Activated CD4-positive, alpha-beta T cell treated with anti-CD3 and anti-CD28 coated beads, Interleukin-2, Interleukin-6, amounts not matched to agents 100 ng/mL and 50 ng/mL, durations not matched to agents 16 hours and 8 hours (primary cell): Measurements from ENCODE around the gene TTN.

Experiments used
- DNase-seq: peaks from one replicate; pipeline ENCODE4 v3.0.0-alpha.2; 2020

TTN gene

GRCh38 chr2:178807227-178808008 lies at the start of gene TTN:
TSS of gene TTN (minus strand) at chr2:178807423. CDS start at chr2:178804642, 2,781 bp downstream.
- DNase-seq: no peak

- no peak for DNase-seq
These were observed 47.9 kb upstream of the TTN start for GRCh38 chr2:178855151-178855550.

GRCh38 chr2:178848335-178848734 lies 41.1 kb upstream of the TTN start:
- no peak for DNase-seq

GRCh38 chr2:178846458-178846802 lies 39.2 kb upstream of the TTN start:
- DNase-seq: no peak

- DNase-seq: no peak
These were observed 38.6 kb upstream of the TTN start for GRCh38 chr2:178845566-178846457.

- DNase-seq: no peak
These were observed 37.5 kb upstream of the TTN start for GRCh38 chr2:178844701-178845100.

GRCh38 chr2:178844269-178844668 lies 37.0 kb upstream of the TTN start:
- DNase-seq: no peak

GRCh38 chr2:178843697-178844096 lies 36.5 kb upstream of the TTN start:
- no peak for DNase-seq

- no peak for DNase-seq
These were observed 29.6 kb upstream of the TTN start for GRCh38 chr2:178836807-178837206.

- DNase-seq: no peak
These were observed 26.9 kb upstream of the TTN start for GRCh38 chr2:178834086-178834485.

GRCh38 chr2:178833382-178833781 lies 26.2 kb upstream of the TTN start:
- DNase-seq: no peak

- no peak for DNase-seq
These were observed 23.2 kb upstream of the TTN start for GRCh38 chr2:178830451-178830850.

- no peak for DNase-seq
These were observed 22.8 kb upstream of the TTN start for GRCh38 chr2:178829981-178830380.

- DNase-seq: no peak
These were observed 22.2 kb upstream of the TTN start for GRCh38 chr2:178829299-178829960.

GRCh38 chr2:178828486-178828881 lies 21.3 kb upstream of the TTN start:
- DNase-seq: no peak

GRCh38 chr2:178827739-178828485 lies 20.7 kb upstream of the TTN start:
- no peak for DNase-seq

GRCh38 chr2:178827111-178827510 lies 19.9 kb upstream of the TTN start:
- DNase-seq: no peak

- DNase-seq: no peak
These were observed 18.0 kb upstream of the TTN start for GRCh38 chr2:178825183-178825582.

GRCh38 chr2:178824181-178824580 lies 17.0 kb upstream of the TTN start:
- DNase-seq: no peak

GRCh38 chr2:178819992-178820391 lies 12.8 kb upstream of the TTN start:
- DNase-seq: peak; percentile 17

GRCh38 chr2:178819147-178819875 lies 12.1 kb upstream of the TTN start:
- no peak for DNase-seq

- DNase-seq: no peak
These were observed 4.7 kb upstream of the TTN start for GRCh38 chr2:178811901-178812300.
